GM18909 (cell line): ENCODE data around the gene FHOD3.
A peak's percentile ranks its signal among the peaks of the same experiment; 100 is the strongest.

ENCODE experiments used
- ATAC-seq: cut with Tn5 transposase; IDR thresholded peaks from one replicate; pipeline ENCODE4 v1.9.1; 2021; ENCODE audit warnings: mild to moderate bottlenecking; ENCODE audit not compliant: unreplicated experiment, poor library complexity

FHOD3 gene

DNA sequence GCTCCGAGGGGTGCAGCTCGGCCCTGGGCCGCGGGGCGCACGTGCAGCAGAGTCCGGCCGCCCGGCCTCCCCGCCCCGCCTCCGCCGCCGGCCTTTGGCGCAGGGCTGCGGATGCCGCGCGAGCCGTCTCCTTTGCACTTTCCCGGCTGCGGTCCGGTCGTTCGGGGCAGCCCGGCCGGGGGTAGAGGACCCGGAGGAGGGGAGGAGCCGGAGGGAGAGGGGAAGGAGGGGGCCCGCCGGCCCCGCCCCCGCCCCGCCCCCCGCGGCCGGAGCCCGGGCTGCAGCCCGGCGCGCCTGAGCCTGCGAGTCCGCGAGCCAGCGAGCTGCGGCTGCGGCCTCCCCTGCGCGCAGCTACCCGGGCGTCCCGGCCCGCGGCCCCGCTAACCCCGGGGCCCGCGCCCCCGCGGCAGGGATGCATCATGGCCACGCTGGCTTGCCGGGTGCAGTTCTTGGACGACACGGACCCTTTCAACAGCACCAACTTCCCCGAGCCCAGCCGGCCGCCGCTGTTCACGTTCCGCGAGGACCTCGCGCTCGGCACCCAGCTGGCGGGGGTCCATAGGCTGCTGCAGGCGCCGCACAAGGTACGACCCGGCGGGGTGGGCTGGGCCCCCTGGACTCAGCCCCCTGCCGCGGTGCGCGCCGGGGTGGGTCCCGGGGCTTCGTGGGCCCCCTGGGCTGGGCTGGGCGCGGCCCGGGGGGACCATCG, at the start of gene FHOD3:
FHOD3 (plus strand) TSS at position 297 of the 709 bp plus-strand sequence; CDS start at position 420, 123 bp downstream.
- peak; percentile 76 for ATAC-seq

DNA sequence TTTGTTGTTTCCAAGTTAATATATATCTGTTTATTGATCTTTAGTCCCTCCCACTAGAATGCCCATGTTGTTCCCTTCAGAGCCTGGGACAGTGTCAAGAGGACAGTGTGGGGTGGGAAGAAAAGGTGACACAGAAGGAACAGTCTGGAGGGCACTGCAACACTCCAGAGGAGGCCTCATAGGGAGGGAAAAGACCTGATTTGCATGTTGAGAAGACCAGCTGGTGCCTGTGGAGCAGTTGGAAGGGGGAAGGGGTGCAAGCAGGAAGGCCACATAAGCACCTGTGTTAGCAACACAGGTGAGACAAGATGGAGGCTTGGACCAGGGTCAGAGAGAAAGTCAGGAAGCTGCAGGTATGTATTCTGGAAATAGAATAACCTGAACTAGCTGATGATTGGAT, 48.1 kb upstream of the FHOD3 start:
- no peak for ATAC-seq

DNA sequence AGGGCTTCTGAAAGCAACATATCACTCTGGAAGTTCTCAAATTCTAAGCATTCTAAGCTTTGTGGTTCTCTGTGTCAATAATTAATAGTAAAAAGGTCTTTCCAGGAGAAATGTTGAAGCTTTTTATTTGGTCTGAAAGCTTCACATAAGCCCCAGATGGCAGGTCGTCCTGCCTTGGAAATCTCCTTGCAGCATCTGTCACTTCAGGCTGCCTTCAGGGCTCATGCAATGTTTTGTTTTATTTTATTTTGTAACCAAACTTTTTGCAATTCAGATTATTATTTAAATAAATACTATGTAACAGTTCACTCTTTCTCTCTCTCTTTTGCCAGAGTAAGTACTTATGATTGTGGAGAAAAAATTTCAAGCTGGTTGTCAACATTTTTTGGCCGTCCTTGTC, 46.7 kb upstream of the FHOD3 start:
- ATAC-seq, result no peak

DNA sequence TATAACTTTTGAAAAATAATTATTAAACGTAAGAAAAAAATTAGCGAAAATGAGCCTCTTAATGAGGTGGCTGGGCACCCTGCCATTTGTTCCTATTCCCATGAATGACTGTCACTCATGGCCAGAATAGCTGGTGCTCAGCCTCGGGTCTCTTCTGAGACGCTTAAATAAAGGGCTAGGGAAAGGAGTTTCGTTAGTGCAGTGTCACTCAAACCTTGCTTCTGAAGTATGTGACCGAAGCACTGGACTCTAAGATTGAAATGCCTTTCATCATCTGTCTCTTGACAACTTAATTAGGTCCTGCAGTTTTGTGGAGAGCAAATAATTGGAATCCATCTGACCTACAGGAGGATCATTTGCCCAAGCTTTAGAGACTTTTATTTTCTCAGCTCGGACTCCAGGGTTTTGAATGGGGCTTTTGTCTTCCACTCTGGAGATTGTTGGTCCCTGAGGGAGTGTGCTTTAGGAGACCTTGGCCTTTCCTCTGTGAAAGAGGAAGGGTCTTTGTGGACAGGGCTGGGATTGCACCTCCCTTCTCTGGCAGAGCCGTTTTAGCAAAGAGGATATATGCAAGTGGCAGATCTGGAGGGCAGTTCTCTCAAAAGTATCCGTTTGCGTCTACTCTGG, 42.3 kb upstream of the FHOD3 start:
- no peak for ATAC-seq

DNA sequence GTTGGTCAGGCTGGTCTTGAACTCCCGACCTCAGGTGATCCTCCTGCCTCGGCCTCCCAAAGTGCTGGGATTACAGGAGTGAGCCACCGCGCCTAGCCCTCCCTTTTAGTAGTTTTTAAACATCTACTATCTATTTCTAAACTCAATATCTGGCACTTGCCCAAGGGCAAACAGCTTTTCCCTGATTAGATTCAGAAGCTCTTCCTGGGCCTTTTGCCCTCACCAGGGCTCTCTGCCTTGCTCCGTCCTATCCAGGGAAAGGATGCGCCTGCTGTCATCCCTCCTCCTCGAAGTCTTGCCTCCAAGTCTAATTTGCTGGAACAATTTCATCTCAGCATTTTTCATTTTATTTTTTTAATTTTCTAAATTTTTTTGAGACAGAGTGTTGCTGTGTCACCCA, 41.4 kb upstream of the FHOD3 start:
- no peak for ATAC-seq

DNA sequence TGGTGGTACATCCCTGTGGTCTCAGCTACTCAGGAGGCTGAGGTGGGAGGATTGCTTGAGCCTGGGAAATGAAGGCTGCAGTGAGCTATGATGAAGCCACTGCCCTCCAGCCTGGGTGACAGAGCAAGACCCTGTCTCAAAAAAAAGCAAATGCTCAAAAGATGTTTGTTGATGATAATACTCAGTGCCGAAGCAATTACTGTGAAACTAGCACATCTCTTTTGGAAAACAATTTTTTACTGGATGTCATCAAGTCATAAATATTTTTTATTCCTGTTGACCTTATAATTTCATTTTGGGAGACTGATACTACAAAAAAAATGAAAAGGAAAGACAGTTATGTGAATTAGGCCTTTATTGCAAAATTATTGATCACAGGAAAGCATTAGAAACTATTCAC, 34.5 kb upstream of the FHOD3 start:
- no peak for ATAC-seq

DNA sequence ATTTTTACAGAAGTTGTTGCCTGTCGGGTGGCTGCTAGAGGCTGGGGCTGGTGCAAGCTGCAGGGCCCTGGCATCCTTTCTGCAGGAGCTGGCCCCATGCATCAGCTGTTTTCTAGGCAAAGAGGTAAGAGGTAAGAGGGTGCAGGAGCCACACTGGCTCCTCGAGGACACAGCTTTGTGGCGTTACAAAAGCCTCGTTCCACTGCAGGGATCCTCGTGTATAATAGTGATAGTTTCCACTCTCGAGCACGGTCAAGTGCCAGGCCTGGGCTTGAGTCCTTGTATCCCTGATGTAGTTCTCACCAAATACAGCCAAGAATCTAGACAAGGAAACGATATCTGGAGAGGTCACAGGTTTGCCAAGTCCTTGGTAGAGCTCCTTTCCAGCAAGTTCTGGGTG, 33.2 kb upstream of the FHOD3 start:
- ATAC-seq, result no peak

DNA sequence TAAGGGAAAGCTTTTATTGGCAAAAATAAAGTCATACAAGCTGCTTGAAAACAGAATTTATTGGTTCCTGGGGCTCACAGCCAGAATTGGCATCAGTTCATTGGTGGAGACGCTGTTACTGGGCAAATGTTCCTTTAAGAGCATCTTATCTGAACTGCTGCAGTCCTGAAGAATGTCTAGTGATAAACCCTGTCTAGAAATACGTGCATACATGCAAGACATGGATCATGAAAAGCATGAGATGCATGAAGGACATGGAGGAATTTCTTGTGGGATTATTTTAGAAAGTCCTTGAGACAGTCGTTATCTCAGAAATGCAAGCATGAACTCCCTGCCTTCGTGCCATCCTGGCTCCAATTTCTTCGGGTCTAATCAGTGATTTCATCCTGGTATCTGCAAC, 32.5 kb upstream of the FHOD3 start:
- ATAC-seq, result no peak

DNA sequence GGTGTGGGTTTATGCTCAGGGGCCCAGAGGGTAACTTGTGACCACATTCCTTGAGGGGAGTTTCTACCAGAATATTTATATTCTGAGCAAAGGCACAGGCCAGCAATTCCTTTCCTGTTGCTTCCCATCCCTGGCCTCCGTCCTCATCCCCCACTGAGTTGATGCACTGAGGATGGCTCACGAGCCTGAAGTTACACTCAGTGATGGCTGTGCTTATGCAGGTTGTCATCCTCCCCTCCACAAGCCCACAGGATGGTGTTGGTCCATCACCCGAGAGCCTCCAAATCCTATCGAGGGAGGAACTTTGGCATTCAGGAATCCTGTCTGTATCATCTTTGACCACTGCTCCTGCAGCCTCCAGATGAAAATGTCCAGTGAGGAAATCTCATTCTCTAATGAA, 28.4 kb upstream of the FHOD3 start:
- ATAC-seq, result no peak

DNA sequence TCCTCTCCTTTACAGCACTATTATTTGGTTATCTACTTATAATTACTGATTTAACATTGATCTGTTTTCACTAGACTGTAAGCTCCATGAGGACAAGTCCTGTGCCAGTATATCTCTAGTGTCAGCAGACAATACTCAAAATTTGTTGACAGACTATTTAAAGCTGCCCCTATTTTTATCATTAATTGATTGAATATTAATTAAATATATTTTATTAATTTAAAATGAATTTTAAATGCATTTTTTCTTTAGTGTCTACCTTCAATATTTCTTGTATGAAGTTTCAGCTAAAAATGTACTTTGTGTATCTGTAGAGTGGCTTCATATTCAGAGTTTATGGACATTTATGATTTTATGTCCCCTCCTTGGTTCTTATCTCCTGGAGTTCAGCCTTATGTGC, 26.4 kb upstream of the FHOD3 start:
- no peak for ATAC-seq

DNA sequence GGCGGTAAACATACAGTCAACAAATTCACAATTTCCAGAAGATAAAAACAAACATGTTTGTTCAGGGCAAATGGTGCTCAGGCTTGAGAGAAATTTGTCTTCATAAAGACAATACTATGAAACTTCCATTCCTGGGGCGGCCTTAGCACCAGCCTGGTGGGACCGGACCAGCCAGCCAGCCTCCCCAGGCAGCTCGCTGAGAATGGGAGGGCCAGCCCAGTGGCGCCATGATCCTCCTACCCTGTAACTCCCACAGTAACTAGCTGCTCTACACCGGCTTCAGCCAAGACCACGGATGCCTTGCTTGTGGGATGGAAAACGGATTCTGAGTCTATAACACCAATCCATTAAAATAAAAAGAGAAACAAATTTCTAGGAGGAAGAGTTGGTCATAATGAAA, 24.2 kb upstream of the FHOD3 start:
- no peak for ATAC-seq

DNA sequence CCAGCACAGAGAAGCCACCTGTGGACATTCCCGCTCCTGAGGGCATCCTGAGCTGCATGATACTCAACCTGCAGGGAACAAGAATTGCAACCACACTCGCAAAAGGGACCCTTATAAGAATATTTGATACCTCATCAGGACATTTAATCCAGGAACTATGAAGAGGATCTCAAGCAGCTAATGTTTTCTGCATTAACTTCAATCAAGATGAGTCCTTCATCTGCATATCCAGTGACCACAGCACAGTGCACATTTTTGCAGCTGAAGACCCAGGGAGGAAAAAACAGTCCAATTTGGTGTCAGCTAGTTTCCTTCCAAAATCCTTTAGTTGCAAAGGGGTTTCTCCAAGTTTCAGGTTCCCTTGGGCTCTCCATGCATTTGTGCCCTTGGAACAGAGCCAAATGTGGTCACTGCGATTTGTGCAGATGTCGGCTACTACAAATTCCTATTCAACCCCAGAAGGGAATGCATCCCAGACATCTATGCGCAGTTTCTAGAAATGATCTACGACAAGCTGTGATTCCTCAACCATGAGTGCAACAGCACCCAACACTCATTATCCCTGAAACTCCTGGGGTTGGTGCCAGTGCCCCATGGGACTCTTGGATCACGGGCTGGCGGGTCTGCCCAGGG, 23.3 kb upstream of the FHOD3 start:
- ATAC-seq, result no peak

DNA sequence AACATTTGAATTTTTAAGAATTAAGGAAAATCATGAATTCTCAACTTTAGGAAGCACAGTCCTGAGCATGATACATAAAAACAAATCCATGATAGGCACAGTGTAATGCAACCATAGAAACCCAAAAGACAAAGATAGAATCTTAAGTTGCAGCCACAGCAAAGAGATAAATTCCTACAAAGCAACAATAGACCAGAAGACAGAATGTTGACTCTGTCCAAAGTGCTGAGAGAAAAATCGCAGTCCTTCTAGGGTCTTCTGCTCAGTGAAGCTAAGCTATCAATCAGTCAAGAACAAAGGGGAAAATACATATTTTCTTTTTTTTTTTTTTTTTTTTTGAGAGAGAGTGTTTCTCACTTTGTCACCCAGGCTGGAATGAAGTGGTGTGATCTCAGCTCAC, 22.0 kb upstream of the FHOD3 start:
- ATAC-seq, result no peak

DNA sequence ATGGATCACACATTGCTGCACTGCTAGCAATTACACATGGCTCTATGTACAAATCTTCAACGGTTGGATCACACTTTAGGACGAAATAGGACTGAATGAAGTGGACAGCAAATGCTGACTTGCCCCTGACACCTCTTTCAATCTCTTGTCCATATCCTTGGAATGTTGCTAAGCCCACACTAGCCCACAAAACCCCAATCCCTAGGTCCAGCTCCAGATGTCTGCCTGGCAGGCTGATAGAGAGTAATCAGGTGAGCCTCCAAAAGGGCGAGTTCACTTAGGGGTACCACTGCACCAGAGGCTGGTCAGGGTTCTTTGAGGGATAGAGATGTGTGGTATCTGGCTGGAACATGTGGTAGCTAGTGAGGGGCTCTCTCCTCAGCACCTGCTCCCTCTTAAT, 18.5 kb upstream of the FHOD3 start:
- ATAC-seq, result no peak

DNA sequence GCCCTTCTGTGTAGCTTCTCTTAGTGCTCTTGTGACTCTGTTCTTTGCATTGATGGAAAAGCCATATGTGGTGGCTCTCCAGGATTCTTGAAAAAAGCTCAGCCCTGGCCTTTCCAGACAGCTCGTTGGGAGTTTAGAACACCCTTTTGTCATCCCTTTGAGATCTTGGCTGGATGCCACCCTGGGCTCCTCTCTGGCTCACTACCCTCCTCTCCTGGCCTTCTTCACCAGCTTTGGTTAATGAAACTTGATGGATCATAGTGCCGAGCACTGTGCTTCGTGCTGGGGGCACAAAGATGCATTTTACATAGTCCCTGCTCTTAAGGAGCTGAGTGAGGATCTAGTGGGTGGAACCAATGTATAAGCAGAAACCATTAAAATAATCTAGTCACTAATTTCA, 15.6 kb upstream of the FHOD3 start:
- no peak for ATAC-seq

DNA sequence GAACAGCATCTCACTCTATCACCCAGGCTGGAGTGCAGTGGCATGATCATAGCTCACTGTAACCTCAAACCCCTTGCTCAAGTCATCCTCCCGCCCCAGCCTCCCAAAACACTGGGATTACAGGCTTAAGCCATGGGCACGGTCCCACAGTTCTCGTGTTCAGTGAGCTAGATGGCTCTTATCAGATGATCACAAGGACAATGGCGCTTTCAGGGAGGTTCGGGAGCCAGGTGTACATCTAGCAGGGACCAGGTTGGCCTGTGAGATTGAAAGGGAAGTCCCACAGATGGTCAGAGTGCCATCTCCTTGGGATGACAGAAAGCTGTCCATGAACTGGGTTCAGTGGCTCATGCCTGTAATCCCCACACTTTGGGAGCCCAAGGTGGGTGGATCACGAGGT, 14.1 kb upstream of the FHOD3 start:
- no peak for ATAC-seq

DNA sequence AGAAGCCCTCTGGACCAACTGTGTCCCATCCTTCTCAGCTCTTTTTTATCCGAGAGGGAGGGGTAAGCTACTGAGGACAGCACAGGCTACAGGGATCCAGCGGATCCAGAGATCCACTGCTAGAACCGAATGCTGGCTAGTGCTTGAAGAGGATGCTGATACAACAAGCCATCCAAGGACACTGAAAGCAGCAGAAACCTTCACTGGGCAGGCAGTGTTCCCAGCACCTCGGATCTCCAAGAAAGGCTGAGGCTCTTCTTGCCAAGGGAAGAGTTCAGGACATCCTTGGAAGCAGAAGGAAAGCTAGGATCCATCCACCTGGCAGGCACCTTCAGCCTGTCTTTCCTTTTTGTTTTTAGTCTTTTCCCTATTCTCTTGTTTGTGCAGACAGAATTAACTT, 13.2 kb upstream of the FHOD3 start:
- ATAC-seq, result no peak

DNA sequence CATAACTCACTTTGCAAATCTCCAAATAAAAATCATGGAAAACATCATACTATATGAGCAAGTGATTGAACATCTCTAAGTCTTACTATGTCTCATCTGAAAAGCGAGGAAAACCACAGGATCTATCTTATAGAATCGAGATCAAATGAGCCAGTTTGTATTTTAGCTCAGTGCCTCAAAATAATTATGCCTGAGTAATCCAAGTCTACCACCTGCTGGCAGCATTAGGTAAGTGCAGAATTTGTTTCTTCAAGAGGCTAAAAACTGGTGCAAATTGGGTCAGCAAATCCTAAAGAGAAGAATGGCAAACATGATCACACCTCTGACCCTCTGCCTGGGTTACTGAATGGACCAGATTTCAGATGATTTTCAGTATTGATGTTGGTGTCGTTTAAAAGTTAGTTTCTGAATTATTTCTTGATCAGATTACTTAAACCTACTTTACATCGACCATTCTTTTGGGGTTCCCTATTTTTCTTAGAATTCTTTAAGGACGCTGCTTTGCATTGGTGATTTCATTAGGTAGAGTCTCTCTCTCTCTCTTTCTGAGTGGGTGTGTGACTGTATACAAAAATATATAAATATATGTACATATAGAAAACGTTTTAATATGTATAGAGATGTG, 12.7 kb upstream of the FHOD3 start:
- ATAC-seq, result peak; percentile 47

DNA sequence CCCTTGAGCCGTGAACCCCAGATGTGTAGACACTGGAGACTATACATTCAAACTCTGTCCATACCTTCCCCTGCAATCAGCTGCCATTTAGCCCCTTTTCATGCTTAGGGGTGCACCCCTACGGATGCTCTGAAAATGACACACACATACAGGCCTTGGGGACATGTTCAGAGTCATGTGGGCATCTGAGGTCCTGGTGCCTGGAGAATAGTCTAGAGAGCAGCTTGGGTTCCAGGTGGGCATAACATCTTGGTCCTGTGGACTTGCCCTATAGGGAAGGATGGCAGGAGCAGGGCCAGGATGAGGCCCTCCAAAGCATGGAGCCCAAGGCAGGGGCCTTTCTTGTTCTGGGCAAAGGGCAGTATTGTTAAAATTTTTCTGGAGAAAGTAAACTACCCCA, 9.9 kb upstream of the FHOD3 start:
- no peak for ATAC-seq

DNA sequence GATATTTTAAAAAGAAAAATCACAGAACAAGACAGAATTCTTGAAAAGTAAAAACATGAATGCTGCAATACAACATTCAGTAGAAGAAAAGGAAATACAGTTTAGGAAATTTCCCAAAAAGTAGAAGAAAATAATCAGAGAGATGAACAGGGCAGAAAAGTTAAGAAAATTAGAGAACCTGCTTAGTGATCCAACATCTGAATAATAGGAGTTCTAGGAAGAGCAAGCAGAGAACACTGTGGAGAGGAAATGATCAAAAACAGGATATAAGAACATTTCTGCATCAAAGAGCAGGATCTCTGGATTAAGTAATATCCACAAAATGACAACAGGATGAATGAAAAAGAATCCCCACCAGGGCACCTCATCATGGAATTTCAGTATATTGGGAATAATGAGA, 8.8 kb upstream of the FHOD3 start:
- ATAC-seq, result no peak

DNA sequence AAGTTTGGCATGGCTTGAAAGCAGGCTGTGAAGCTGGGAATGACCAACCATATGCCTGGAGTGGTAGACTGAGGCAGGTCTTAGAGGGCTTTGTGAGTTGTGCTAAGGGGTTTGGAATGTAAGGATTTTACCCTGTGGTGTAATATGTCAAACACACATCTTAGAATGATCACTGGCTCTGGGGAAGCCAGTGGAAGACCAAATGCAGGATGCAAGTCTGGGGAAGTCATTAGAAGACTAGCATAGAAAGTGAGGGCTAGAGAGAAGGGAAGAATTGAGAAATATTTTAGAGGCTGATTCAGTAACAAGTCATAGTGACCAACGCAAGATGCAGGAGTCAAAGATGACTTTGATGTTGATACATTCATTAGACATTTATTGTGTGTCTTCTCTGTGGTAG, 3.5 kb upstream of the FHOD3 start:
- no peak for ATAC-seq
